ENCODE measurements around the gene FREM1.

DNA sequence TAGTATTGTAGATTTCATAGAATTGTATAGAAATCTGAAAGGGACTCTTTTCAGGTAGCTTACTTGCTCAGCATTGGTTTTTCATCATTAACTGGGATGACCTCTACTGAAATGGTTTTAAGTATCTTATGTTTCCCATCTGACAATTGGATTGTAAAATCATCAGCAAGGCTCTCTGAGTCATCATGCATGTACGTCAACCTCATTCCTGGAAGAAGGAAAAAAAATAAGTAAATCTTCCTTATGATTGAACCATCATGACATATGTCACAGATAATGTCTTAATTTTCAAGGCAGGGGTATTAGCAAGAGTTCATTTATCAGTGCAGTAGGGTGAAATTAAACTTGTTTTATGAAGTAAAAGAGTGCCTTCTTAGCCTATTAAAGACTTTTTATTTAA lies 112.8 kb downstream of the FREM1 start:
- TF ChIP-seq CTCF (IDR thresholded peaks at IDR 0.05; ENCODE audit: insufficient read depth, low read depth, low read length): no peak
- no peak for TF ChIP-seq EZH2 (IDR thresholded peaks at IDR 0.05; ENCODE audit: insufficient read depth, low read length)
